NCI-H2029 (cell line): ENCODE results near the gene MAML2.

Source experiments
- DNase-seq: peaks from one replicate; lab custom pipeline; 2025; lab: John Stamatoyannopoulos, UW

MAML2 gene

DNA sequence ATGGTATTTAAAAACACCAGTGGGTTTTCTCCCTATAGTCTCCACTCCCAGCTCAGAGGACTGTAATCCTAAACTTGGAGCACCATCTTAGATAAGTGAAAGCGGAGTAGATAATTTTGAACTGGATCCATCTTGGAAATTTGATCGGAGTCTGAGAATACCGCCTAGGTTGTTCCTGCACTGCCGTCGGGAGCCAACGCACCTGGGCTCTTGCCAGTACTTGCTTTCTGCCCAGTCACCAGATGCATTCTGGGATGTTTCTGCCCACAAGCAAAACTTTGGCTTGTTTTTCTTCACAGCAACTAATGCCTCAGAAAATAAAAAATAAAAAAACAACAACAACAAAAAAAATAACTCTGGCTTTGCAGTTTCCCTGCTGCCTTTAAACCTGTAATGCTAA, 306.1 kb downstream of the MAML2 start:
- DNase-seq: no peak

DNA sequence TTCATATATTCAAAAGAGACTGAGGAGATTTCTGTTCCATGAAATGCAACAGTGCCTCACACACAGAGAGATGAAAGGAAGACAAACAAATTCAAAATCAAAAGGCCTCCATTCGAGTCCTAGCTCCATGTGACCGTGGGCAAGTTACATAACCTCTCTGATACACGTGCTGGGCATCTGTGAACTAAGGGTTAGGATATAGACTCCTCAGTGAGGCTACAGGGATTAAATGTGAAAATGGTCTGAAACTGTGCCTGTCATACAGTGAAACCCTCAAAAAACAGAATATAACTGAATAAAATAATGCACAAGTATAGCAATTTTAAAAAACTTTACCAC, 307.3 kb downstream of the MAML2 start:
- no peak for DNase-seq

DNA sequence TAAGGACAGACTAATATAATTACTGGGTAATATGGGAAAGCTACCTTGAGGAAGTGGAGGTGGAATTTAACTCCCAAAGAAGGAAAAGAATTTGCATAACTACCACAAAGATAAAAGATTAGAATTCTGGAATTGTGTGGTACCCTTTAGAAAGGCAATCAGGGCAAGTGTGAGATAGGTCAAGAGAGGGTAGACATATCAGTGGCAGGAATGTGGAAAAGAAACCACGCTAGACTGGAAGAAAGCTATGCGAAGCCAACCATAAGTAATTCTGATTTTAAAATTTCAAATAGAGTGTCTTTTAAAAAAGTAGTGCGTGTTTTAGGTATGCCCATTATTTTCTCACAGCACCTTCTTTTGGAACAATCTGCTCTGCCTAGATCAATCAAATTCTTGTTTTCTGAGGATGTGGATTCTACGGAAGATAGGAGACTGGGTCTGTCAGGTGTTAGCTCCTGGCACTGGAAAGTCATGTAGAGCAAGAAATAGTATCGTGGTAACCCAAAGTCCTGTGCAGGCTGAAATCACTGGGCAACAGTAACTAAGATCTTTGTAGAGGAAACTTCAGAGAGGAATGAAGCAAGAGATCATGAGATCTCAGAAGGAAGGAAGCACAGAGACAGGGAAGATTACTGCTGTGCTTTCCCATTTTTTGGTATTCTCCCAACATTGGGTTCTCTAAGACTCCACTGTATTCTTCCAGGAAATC, 307.8 kb downstream of the MAML2 start:
- no peak for DNase-seq

GRCh38 chr11:96033599-96033998, 309.4 kb downstream of the MAML2 start:
- no peak for DNase-seq

- DNase-seq: no peak
Measured at GRCh38 chr11:96033095-96033494, 309.9 kb downstream of the MAML2 start.

DNA sequence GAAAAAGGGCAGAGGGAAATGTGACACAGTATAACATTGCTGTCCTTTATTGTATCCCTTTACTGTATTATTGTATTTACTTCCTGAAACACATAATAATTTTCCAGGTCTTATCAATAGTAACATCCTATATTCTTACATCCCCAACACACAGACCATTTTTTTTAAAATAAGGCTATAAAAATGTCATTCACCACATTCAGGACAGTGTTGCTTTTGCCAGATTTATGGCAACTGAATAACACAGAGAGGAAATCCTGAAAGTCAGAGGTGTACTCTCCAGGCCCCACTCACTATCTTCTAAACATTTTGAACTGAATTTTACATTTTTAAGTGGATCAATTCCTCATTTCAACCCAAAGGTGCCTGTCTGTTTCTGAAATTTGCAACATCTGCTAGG, 314.2 kb downstream of the MAML2 start:
- DNase-seq: no peak

- no peak for DNase-seq
Measured at GRCh38 chr11:96027021-96027420, 316.0 kb downstream of the MAML2 start.

GRCh38 chr11:96026310-96026709, 316.7 kb downstream of the MAML2 start:
- no peak for DNase-seq

- no peak for DNase-seq
Measured at GRCh38 chr11:96024666-96025065, 318.3 kb downstream of the MAML2 start.

DNA sequence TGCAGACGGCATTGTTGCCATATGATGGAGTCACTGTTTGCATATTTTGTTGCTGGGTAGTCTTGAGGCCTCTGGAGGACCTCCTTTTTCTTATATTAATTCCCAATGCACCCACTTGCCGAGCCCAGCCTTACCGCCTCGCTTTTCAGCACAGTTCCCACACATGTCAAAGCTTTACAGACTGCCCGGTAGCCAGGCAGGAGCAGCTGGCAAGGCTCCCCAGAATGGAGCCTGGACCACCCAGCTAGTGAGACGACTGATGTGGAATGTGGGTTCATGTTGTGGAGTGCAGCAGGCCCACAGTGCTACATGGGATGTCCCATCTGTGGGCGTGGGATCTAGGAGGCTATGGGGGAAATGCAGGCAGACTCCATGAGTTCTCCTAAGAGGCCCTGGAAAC, 319.7 kb downstream of the MAML2 start:
- no peak for DNase-seq

DNA sequence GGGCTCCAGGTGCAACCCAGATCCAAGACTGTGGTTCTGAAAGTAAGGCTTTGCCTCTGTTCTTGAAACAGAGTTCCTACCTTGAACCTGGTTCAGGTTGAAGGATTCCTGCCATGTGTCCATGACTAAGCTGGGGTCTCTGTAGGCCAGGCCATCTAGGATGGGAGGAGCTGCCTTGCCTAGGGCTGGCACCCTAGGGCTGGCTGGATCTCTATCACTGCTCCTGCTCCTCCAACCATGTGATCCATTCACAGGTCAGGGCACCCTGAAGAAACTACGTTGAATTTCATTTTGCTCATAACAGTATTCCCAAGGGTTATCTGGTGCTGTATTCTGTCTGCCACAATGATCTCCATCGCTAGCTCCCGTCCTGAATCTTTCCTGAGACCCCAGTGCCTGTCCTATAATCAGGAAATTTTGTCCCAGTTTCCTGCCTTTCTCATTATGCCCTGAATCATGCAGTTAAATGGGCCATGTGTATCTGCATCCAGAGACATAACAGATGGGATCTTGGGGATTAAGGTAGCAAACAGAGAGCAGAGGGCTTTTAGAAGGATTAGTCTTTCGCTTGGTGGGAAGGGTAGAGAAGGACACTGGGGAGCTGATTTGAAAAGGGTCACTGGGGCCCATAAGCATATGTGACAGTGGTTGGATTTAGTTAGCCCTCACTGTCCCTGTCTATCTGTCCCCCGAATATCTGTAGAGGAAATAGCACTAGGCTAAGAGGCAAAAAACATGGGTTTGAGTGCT, 320.9 kb downstream of the MAML2 start:
- DNase-seq: no peak

- no peak for DNase-seq
Measured at GRCh38 chr11:96019810-96020747, 322.9 kb downstream of the MAML2 start.

DNA sequence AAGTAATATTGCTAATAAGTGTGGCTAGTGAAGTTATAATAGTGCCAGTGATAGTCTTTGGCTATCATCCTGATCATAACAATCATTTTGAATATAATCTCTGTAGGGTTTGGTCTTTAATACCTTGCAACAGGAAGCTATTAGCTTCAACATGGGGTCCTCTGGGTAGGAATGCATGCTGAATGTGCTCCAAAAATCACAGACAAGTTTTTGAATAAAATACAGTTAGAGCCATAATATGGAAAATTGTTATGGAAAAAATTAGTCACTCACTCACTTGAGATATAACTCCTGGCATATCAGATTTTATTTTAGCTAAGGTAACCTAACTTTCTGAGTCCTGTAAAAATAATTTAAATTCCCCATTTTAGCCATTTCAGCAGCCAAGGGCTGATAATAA, 323.7 kb downstream of the MAML2 start:
- DNase-seq: no peak

GRCh38 chr11:96017856-96018255, 325.1 kb downstream of the MAML2 start:
- DNase-seq: no peak

GRCh38 chr11:96016978-96017502, 326.0 kb downstream of the MAML2 start:
- DNase-seq: no peak

DNA sequence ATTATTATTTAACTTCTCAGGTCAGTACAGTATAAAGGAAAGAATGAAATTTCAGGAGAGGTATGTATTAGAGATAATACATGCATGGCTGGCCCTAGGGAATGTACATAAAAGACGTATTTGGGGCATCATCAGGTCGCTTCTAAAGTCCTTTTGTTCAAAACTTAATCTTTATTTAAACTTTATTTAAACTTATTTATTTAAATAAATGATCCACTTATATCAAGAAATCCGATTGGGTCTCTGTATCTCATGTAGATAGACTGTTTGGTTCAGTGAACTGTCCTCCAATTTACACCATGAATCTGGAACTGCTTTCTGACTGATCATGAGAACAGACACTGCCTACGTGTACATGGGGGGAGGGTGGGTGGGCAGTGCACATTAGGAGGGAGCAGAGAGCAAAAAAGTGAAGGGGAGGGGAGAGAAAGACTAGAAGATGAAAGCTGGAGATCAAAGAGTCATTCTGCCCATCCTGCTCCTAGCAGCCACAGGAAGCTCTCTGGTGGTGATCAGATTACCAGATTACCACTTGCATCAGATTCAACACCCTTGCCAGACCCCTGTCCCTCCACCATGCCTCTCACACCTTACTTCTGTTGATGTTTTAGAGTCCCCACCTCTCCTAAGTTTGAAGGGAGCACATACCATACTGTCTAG, 327.0 kb downstream of the MAML2 start:
- DNase-seq: no peak

DNA sequence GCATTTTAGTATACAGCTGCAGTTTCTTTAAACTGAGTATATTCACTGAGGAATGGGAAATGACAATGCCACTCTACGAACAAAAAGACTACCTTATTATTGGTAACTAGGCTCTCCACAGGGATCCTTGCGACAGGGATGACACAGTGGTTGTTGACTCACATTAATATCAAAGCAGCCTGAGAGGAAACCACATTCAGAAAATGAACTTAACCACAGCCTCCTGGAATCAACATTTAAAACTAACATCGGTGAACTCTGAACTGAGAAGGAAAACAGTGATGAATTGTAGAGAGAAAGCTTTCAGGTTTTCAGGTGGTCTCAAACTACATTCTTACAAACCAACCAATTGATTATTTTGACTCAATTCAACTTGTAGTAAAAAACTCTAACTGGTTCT, 328.8 kb downstream of the MAML2 start:
- DNase-seq: no peak

- no peak for DNase-seq
Measured at GRCh38 chr11:96013461-96014213, 329.4 kb downstream of the MAML2 start.

- no peak for DNase-seq
Measured at GRCh38 chr11:96012086-96012824, 330.7 kb downstream of the MAML2 start.

GRCh38 chr11:96010683-96011082, 332.3 kb downstream of the MAML2 start:
- DNase-seq: no peak
